PC-9 (cell line): Measurements from ENCODE around the gene MYO1G. TPM values are rescaled to one million over a fixed set of nuclear protein-coding genes. Genes with fewer than 3 reads are reported as not detected.

Experiments used
- BruUV-seq: library from RNA; stranded (reverse); fragments of 400-500 nt; replicated peaks from 2 replicates; lab custom pipeline; 2021; lab: Mats Ljungman, UMichigan
- CTCF ChIA-PET: fragments of 300-600 bp; sonication (Branson Sonifier 250); formaldehyde crosslinking; loops from one replicate; lab custom pipeline; 2022; ENCODE audit warnings: antibody characterized with exemption; lab: Charles Lee
- POLR2A ChIA-PET: fragments of 300-600 bp; sonication (Branson Sonifier 250); formaldehyde crosslinking; loops from one replicate; lab custom pipeline; 2022; ENCODE audit warnings: antibody characterized with exemption; ENCODE audit not compliant: unreplicated experiment; lab: Charles Lee
- DNase-seq, 2 experiments: peaks; one replicate each; pipeline versions ENCODE4 v3.0.0 to v3.0.0-alpha.2; 2015 to 2022; ENCODE audit warnings: mixed read lengths in 1 of 2
- H2AFZ ChIP-seq: fragments of 200-600 bp; sonication (generic); 2 replicates; pipeline ENCODE4 v1.8.1; 2017; ENCODE audit warnings: antibody characterized with exemption
- H3F3A ChIP-seq: fragments of 200-600 bp; sonication (generic); 2 replicates; pipeline ENCODE4 v1.8.1; 2017; ENCODE audit warnings: antibody characterized with exemption, mild to moderate bottlenecking, low read depth; ENCODE audit not compliant: insufficient read depth
- H3K27ac ChIP-seq: fragments of 200-600 bp; sonication (generic); 2 replicates; pipeline ENCODE4 v1.6.1; 2016; ENCODE audit warnings: mixed run types
- H3K27me3 ChIP-seq: fragments of 200-600 bp; sonication (generic); 2 replicates; pipeline ENCODE4 v1.6.1; 2016; ENCODE audit warnings: low read depth, mixed run types; ENCODE audit not compliant: insufficient read depth
- H3K36me3 ChIP-seq: fragments of 200-600 bp; sonication (generic); 2 replicates; pipeline ENCODE4 v1.6.1; 2016; ENCODE audit warnings: low read depth, mixed run types
- H3K4me1 ChIP-seq: fragments of 200-600 bp; sonication (generic); replicated peaks from 2 replicates; pipeline ENCODE4 v1.6.1; 2016; ENCODE audit warnings: mixed run types; ENCODE audit not compliant: insufficient read depth
- H3K4me2 ChIP-seq: fragments of 200-600 bp; sonication (generic); 2 replicates; pipeline ENCODE4 v1.6.1; 2017; ENCODE audit warnings: mixed run types
- H3K4me3 ChIP-seq: fragments of 200-600 bp; sonication (generic); 2 replicates; pipeline ENCODE4 v1.6.1; 2016; ENCODE audit warnings: mixed run types
- H3K79me2 ChIP-seq: fragments of 200-600 bp; sonication (generic); 2 replicates; pipeline ENCODE4 v1.6.1; 2017; ENCODE audit warnings: low read depth, mixed run types
- H3K9me2 ChIP-seq: fragments of 200-600 bp; sonication (generic); 2 replicates; pipeline ENCODE4 v1.8.1; 2017; ENCODE audit warnings: mild to moderate bottlenecking; ENCODE audit not compliant: insufficient read depth
- H3K9me3 ChIP-seq: fragments of 200-600 bp; sonication (generic); 2 replicates; pipeline ENCODE4 v1.8.1; 2016; ENCODE audit warnings: low read depth; ENCODE audit not compliant: insufficient read depth
- H4K20me1 ChIP-seq: fragments of 200-600 bp; sonication (generic); 2 replicates; pipeline ENCODE4 v1.8.1; 2017; ENCODE audit not compliant: insufficient read depth
- CTCF ChIP-seq: fragments of 200-600 bp; sonication (generic); conservative IDR thresholded peaks from 2 replicates; pipeline ENCODE4 v1.6.1; 2017; ENCODE audit warnings: mixed run types, antibody characterized with exemption, mild to moderate bottlenecking, moderate library complexity
- EZH2 ChIP-seq: fragments of 200-600 bp; sonication (generic); IDR thresholded peaks from 2 replicates; pipeline ENCODE4 v1.8.0; 2017; ENCODE audit warnings: antibody characterized with exemption, low read depth
- intact Hi-C: fragments of 100-400 bp; cut with micrococcal nuclease; formaldehyde crosslinking; loops from one replicate; pipeline ENCODE4 v1.10.0; 2022; ENCODE audit not compliant: unreplicated experiment
- total RNA-seq: library from RNA; stranded (reverse); gene quantifications from 2 replicates; pipeline ENCODE4 v1.2.3, GENCODE V29; 2021

The MYO1G gene
- total RNA-seq, 1 experiment from 2014 or later: 0.24 TPM

DNA sequence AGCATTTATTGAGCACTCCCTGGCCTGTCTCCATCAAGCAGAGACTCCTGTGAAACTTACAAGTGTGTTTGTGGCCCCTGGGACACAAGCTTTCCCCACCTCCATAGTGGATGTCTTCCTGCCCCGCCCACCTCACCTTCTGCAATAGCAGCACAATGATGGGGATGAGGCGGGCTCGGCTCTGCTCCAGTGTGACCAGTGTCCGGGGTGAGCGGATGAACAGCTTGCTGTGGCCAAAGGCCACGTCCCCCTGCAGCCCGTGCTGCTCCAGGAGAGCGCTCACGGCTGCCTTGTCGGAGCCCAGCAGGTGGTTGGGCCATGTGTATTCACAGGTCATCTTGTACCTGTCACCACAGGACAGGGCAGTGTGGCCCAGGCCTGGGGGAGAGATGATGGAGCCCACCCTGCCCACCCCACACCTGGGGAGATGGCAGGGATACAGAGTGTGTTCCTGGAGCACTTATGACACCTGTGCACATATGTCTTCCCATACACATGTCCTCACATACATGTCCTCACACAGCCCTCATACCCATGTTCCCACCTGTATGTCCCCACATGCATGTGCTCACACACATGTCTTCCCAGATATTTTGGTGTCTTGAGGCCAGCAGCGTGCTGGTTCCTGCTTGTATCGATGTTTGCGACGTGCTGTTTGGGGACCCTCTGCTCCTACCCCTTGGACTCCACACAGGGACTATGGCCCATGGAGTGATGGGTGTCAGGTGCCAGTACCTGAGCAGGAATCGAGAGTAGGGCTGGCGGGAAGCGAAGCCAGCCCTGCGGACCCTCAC lies 12.7 kb downstream of the MYO1G start:
- ChIA-PET POLR2A (no interaction called here), CTCF (no interaction called here)
- peaks cover 12% of the 10 kb centered on the region for H3K4me1 ChIP-seq
- no peaks in the 10 kb centered on the region for H4K20me1 ChIP-seq
- no peak overlapping the region for H2AFZ ChIP-seq
- H3K4me3 ChIP-seq: no peak overlapping the region
- H3K4me2 ChIP-seq: no peak overlapping the region
- no peaks in the 10 kb centered on the region for H3K27me3 ChIP-seq
- no peak overlapping the region for H3K27ac ChIP-seq
- intact Hi-C loops: no loop called here
- no peaks in the 10 kb centered on the region for H3K9me2 ChIP-seq
- no peak for DNase-seq
- H3F3A ChIP-seq: peaks cover 3% of the 10 kb centered on the region; the same call in 1 of the 2 replicates
- no peak for TF ChIP-seq EZH2
- no peak for TF ChIP-seq CTCF
- H3K79me2 ChIP-seq: no peaks in the 10 kb centered on the region
- no peaks in the 10 kb centered on the region for H3K36me3 ChIP-seq
- no peaks in the 10 kb centered on the region for H3K9me3 ChIP-seq
- BruUV-seq: no TSS peak

DNA sequence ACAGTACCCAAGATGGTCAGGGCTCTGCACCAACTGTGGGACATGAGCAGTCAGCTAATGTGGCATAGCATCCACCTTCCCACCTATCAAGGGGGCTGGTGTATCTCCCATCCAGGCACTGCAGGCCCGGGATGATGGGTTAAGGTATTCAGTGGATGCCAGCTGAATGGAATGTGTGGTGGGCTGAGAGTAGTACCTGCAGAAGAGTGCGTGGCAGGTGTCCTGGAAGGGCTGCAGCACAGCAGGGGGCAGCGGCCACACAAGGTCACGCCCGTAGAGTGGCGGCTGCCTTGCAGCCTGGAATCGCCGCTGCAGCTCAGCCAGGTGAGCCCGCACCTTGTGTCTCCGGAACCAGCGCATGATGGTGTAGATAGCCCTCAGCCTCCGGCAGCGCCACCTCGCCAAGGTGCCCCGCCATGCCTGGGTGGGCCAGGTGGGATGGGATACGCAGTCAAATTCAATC lies 13.3 kb downstream of the MYO1G start:
- Histone ChIP-seq H3K9me2 (no peaks in the 10 kb centered on the region), H2AFZ (no peak overlapping the region), H3K27ac (no peak overlapping the region), H4K20me1 (no peaks in the 10 kb centered on the region), H3K36me3 (no peaks in the 10 kb centered on the region), H3K4me2 (no peak overlapping the region), H3K9me3 (no peaks in the 10 kb centered on the region), H3K4me3 (no peak overlapping the region), H3K27me3 (no peaks in the 10 kb centered on the region), H3K79me2 (no peaks in the 10 kb centered on the region), H3F3A (peaks cover 3% of the 10 kb centered on the region; the same call in 1 of the 2 replicates), H3K4me1 (peaks cover 12% of the 10 kb centered on the region)
- DNase-seq: no peak
- intact Hi-C loops: no loop called here
- CTCF ChIA-PET: no interaction called here
- BruUV-seq: no TSS peak
- TF ChIP-seq CTCF: no peak
- TF ChIP-seq EZH2: no peak
- POLR2A ChIA-PET: no interaction called here

DNA sequence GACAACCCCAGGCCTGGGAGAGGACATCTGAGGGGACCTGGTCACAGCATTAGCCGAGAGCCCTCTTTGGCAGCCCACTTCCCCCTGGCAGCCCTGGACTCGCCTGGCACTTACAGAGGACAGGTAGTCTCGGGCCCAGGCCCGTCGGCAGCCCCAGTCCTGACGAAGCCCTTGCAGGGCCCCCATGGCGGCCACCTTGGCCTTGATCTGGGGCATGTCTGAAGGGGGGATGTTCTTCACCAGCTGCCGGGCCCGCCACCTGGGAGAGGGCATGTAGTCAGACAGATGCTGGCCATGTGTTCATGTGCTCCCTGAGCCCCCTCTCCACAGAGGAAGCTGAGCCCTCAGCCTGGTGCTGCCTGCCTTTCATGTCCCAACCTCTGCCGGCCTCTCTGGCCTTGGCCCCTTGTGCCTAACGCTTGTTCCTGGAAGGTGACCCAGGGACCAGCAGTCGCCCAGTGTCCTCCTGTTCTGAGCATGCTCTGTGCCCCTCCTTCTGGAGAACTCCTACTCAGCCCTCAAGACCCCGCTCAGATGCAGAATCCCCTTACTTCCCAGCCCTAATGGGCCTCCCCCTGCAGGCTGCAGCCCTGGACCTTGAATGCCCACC lies 13.9 kb downstream of the MYO1G start:
- no peak overlapping the region for H3K4me2 ChIP-seq
- no peak overlapping the region for H3K27ac ChIP-seq
- H3K9me3 ChIP-seq: no peaks in the 10 kb centered on the region
- CTCF ChIA-PET: no interaction called here
- no peak overlapping the region for H2AFZ ChIP-seq
- intact Hi-C loops: no loop called here
- peaks cover 17% of the 10 kb centered on the region for H3K4me1 ChIP-seq
- no peaks in the 10 kb centered on the region for H3K36me3 ChIP-seq
- H3K9me2 ChIP-seq: no peaks in the 10 kb centered on the region
- no peak for TF ChIP-seq CTCF
- no peak for TF ChIP-seq EZH2
- no peak for DNase-seq
- no peaks in the 10 kb centered on the region for H3K27me3 ChIP-seq
- no peak overlapping the region for H3K4me3 ChIP-seq
- H4K20me1 ChIP-seq: no peaks in the 10 kb centered on the region
- POLR2A ChIA-PET: no interaction called here
- H3K79me2 ChIP-seq: no peaks in the 10 kb centered on the region
- H3F3A ChIP-seq: peaks cover 3% of the 10 kb centered on the region; the same call in 1 of the 2 replicates
- BruUV-seq: no TSS peak
